Kidney (tissue), 14 donors: ENCODE measurements around the gene USP5. TPM values are rescaled to one million over a fixed set of nuclear protein-coding genes. Genes with fewer than 3 reads are reported as not detected.

Experiments used
- DNase-seq, 5 donors: peaks; one replicate each; pipeline ENCODE4 v3.0.0-alpha.2; 2013 to 2020
- FAIRE-seq: peaks from 2 replicates; lab custom pipeline; 2012; peaks lifted over from hg19 to GRCh38; lab: Jason Lieb, UNC
- H3K27ac ChIP-seq, 2 donors: one replicate each; pipeline ENCODE4 v1.7.0; 2013; ENCODE audit warnings: low read depth in 2 of 2, low read length in 2 of 2, inconsistent platforms in 1 of 2
- H3K27me3 ChIP-seq: one replicate; pipeline ENCODE4 v1.7.1; 2013; ENCODE audit warnings: low read length, inconsistent platforms; ENCODE audit not compliant: control insufficient read depth, insufficient read depth
- H3K36me3 ChIP-seq, 3 donors: one replicate each; pipeline versions ENCODE4 v1.7.0 to v1.7.1; 2013; ENCODE audit warnings: low read length in 3 of 3, control low read depth in 1 of 3, inconsistent platforms in 1 of 3; ENCODE audit not compliant: insufficient read depth in 3 of 3, control insufficient read depth in 2 of 3
- H3K4me1 ChIP-seq, 3 donors: one replicate each; pipeline versions ENCODE4 v1.7.0 to v1.7.1; 2013; ENCODE audit warnings: low read length in 3 of 3, inconsistent platforms in 1 of 3, low read depth in 1 of 3; ENCODE audit not compliant: control insufficient read depth in 2 of 3, insufficient read depth in 2 of 3
- H3K4me3 ChIP-seq, 3 donors: one replicate each; pipeline versions ENCODE4 v1.7.0 to v1.8.1; 2013; ENCODE audit warnings: low read length in 3 of 3, control low read depth in 1 of 3, inconsistent platforms in 1 of 3
- H3K9ac ChIP-seq, 3 donors: one replicate each; pipeline versions ENCODE4 v1.7.0 to v1.7.1; 2013; ENCODE audit warnings: low read length in 3 of 3, control low read depth in 1 of 3, inconsistent platforms in 1 of 3
- H3K9me3 ChIP-seq, 3 donors: one replicate each; pipeline versions ENCODE4 v1.7.0 to v1.7.1; 2013; ENCODE audit warnings: low read length in 3 of 3, control low read depth in 1 of 3, inconsistent platforms in 1 of 3; ENCODE audit not compliant: control insufficient read depth in 2 of 3, insufficient read depth in 1 of 3
- intact Hi-C: fragments of 100-400 bp; cut with DNase I; formaldehyde crosslinking; loops from one replicate; pipeline ENCODE4 v1.11.1; 2022
- polyA plus RNA-seq: library from polyadenylated mRNA; stranded (reverse); fragments of 350-450 nt; fragmentation: Illumina TruSeq; extraction: RNeasy Lipid Tissue Mini Kit (QIAGEN cat#74804); gene quantifications from one replicate; pipeline ENCODE4 v1.2.3, GENCODE V29; 2014; ENCODE audit warnings: low read depth, low replicate concordance; ENCODE audit not compliant: insufficient read depth
- total RNA-seq: library from RNA; stranded (reverse); fragmentation: NEBNext Ultra II Directional; extraction: Animal tissue kit (Norgen Biotek cat#: 25700); gene quantifications from one replicate; pipeline ENCODE4 v1.2.1, GENCODE V29; 2021
- TF ChIP-seq, protein P1 (sequence below): IDR thresholded peaks from 3 replicates; pipeline ENCODE4 v1.5.1; 2012; ENCODE audit warnings: mild to moderate bottlenecking, moderate library complexity, borderline replicate concordance; ENCODE audit not compliant: insufficient read depth; ENCODE audit errors: extremely low read depth
- donor health status: control.
- donor health status: control.
- donor health status: control.
- donor health status: control.
- donor health status: control.
- donor health status: DM: yes; HTN: yes; CAD: no.
- donor health status: Normal renal cell carcinoma (clear cell type).

USP5 gene
- total and polyA plus RNA-seq, 2 donors from 2014 or later = 52.3 to 75.5 TPM

DNA sequence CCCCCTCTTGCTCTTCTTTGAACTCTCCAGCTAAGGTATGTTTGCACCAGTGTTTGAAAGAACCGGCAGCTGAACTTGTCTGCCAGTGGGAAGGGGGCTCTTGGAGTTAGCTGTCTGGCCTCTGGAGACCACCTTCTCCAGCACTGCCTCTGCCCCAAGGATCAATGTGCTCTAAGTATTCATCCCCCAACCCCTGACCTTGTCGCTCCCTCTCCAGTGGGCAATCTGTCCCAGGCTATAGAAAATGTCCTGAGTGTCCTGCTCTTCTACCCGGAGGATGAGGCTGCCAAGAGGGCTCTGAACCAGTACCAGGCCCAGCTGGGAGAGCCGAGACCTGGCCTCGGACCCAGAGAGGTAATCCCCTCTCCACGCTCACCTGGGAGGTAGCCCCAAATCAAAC, 21.0 kb upstream of the USP5 start:
- TF ChIP-seq, protein P1, sequence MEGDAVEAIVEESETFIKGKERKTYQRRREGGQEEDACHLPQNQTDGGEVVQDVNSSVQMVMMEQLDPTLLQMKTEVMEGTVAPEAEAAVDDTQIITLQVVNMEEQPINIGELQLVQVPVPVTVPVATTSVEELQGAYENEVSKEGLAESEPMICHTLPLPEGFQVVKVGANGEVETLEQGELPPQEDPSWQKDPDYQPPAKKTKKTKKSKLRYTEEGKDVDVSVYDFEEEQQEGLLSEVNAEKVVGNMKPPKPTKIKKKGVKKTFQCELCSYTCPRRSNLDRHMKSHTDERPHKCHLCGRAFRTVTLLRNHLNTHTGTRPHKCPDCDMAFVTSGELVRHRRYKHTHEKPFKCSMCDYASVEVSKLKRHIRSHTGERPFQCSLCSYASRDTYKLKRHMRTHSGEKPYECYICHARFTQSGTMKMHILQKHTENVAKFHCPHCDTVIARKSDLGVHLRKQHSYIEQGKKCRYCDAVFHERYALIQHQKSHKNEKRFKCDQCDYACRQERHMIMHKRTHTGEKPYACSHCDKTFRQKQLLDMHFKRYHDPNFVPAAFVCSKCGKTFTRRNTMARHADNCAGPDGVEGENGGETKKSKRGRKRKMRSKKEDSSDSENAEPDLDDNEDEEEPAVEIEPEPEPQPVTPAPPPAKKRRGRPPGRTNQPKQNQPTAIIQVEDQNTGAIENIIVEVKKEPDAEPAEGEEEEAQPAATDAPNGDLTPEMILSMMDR = no peak
- DNase-seq (peak in 1 of 5 donors; percentile 8), FAIRE-seq (no peak)
- Histone ChIP-seq H3K9ac (no peak overlapping the region), H3K4me3 (no peak overlapping the region), H3K9me3 (no peaks in the 10 kb centered on the region), H3K36me3 (no peaks in the 10 kb centered on the region), H3K27ac (no peak overlapping the region), H3K4me1 (peaks cover 0 to 15% (median 0%) of the 10 kb centered on the region in 3 donors), H3K27me3 (no peaks in the 10 kb centered on the region)
- intact Hi-C loops = no loop called here

DNA sequence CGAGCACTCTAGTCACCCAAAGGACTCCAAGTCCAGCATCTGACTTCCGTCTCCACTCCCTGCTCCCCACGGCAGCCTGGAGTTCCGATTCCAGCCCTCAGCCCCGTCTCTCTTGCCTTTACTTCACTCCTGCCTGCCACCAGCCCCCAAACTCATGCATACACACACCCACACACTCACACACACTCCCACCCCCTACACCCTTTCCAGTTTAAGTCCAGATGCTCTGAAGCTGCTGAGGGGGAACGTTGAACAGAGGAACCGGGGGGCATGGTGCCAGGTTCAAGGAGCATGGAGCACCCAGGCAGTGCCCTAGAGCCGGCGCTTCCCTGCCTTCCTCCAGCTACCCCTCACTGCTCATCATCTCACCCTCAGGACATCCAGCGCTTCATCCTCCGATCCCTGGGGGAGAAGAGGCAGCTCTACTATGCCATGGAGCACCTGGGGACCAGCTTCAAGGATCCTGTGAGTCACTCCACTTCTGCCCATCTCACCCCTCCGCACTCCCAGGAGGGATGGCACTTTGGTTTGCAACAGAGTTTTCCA, 20.4 kb upstream of the USP5 start:
- Histone ChIP-seq H3K4me3 (no peak overlapping the region), H3K27ac (no peak overlapping the region), H3K36me3 (no peaks in the 10 kb centered on the region), H3K9me3 (no peaks in the 10 kb centered on the region), H3K27me3 (no peaks in the 10 kb centered on the region), H3K4me1 (peaks cover 0 to 15% (median 0%) of the 10 kb centered on the region in 3 donors), H3K9ac (no peak overlapping the region)
- FAIRE-seq (no peak), DNase-seq (peak in 1 of 5 donors; percentile 48)
- TF ChIP-seq, protein P1 = no peak
- intact Hi-C loops = no loop called here

- intact Hi-C loops = no loop called here
- Histone ChIP-seq H3K9ac (no peak overlapping the region), H3K36me3 (no peaks in the 10 kb centered on the region), H3K4me1 (peaks cover 0 to 12% (median 0%) of the 10 kb centered on the region in 3 donors), H3K27ac (no peak overlapping the region), H3K4me3 (no peak overlapping the region), H3K27me3 (no peaks in the 10 kb centered on the region), H3K9me3 (no peaks in the 10 kb centered on the region)
- TF ChIP-seq, protein P1 = no peak
- FAIRE-seq (no peak), DNase-seq (peak in 1 of 5 donors; percentile 7)
These were observed 19.8 kb upstream of the USP5 start for GRCh38 chr12:6832125-6832524.
